Spleen (tissue), 7 donors: ENCODE measurements around the gene MYO16.

Experiments used
- CTCF ChIP-seq, 11 experiments: fragments of 200-600 bp in 7 of 11; fragments of 450-650 bp in 4 of 11; sonication (generic) in 4 of 11; IDR thresholded peaks in 8 of 11; conservative IDR thresholded peaks in 3 of 11; 1 replicate in 7 of 11; 2 replicates in 4 of 11; pipeline versions ENCODE4 v1.4.0 to v1.8.0; 2016 to 2021; ENCODE audit warnings: antibody characterized with exemption in 11 of 11, inconsistent platforms in 4 of 11, mild to moderate bottlenecking in 1 of 11
- POLR2A ChIP-seq, 3 donors: fragments of 450-650 bp; IDR thresholded peaks; one replicate each; pipeline ENCODE4 v1.5.1; 2017; ENCODE audit warnings: antibody characterized with exemption in 3 of 3, mild to moderate bottlenecking in 1 of 3
- POLR2AphosphoS5 ChIP-seq, 3 donors: sonication (generic); formaldehyde crosslinking; IDR thresholded peaks; one replicate each; pipeline ENCODE4 v1.5.1; 2017; ENCODE audit warnings: antibody characterized with exemption in 3 of 3
- donor health status: DM: no; HTN: no; CAD: no; lungs with moderate emphysema.
- donor health status: DM: no; HTN: no; CAD: no.
- donor health status: DM: no; HTN: no; CAD: no.

DNA sequence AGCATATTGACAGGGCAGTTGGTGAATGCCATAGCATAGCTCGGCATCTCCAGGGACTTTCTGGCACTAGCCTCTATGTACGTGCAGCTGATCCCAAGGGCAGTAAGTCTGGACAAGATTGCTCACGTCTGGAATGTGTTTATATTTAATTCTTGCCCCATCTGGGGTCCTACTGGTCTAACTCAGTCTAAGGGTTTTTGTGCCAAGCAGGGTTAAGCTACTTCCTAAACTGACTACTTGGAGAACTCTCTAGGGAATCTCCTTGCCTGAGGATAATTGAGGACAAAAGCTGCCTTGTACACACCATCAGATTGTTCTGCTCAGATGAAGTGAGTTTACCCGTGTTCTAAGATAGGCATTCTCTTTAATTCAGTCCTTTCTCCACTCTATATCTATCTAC is 358.1 kb downstream of the MYO16 start:
- TF ChIP-seq POLR2AphosphoS5 (IDR thresholded peaks at IDR 0.05) (no peak), CTCF (IDR thresholded peaks at IDR 0.05 in 8 of 11, conservative IDR thresholded peaks at IDR 0.05 in 3 of 11) (no peak), POLR2A (IDR thresholded peaks at IDR 0.05) (no peak)
